Measurements from ENCODE around the gene MFSD2B. TPM values are rescaled to one million over a fixed set of nuclear protein-coding genes. Genes with fewer than 3 reads are reported as not detected.

Gene MFSD2B
- polyA plus RNA-seq, 1 experiment, result 0.10 TPM

- peaks cover 5% of the 10 kb centered on the region; the same call in 1 of the 2 replicates for H3K36me3 ChIP-seq (ENCODE audit: control insufficient read depth, insufficient read depth, low read length)
- H3K27me3 ChIP-seq (ENCODE audit: control insufficient read depth, insufficient read depth, low read length), result no peaks in the 10 kb centered on the region
- H3K4me3 ChIP-seq (ENCODE audit: low read depth, low read length), result no peak overlapping the region
- POLR2A ChIA-PET, result no interaction called here
- no peak for TF ChIP-seq CTCF (IDR thresholded peaks at IDR 0.05; ENCODE audit: insufficient read depth, low read depth, low read length)
- CTCF ChIA-PET, result interaction anchor here (0.7 to 1.9 kb wide), 3 partner anchors 11 to 273 kb away, joined by 3 to 7 read pairs (median 3); partner anchors contain the start of gene ATAD2B
- DNase-seq (ENCODE audit: low read depth), result no peak
Observed at GRCh38 chr2:24072259-24072658, 62.4 kb downstream of the MFSD2B start.

- CTCF ChIA-PET, result interaction anchor here (0.6 to 1.9 kb wide), 5 partner anchors 9 to 273 kb away, joined by 3 to 7 read pairs (median 3); partner anchors contain the start of gene ATAD2B
- POLR2A ChIA-PET, result no interaction called here
Observed at GRCh38 chr2:24073816-24074215, 63.9 kb downstream of the MFSD2B start.

GRCh38 chr2:24075259-24075658 is 65.4 kb downstream of the MFSD2B start:
- H3K27me3 ChIP-seq (ENCODE audit: control insufficient read depth, insufficient read depth, low read length), result no peaks in the 10 kb centered on the region
- peak overlapping the region; percentile 94 for H3K4me3 ChIP-seq (ENCODE audit: low read depth, low read length)
- peaks cover under 1% of the 10 kb centered on the region; the same call in 1 of the 2 replicates for H3K36me3 ChIP-seq (ENCODE audit: control insufficient read depth, insufficient read depth, low read length)
- CTCF ChIA-PET, result interaction anchor here (1.5 kb wide), 1 partner anchor 9 kb away, joined by 7 read pairs; the partner anchor contains the start of gene TP53I3
- no peak for TF ChIP-seq CTCF (IDR thresholded peaks at IDR 0.05; ENCODE audit: insufficient read depth, low read depth, low read length)
- no peak for DNase-seq (ENCODE audit: low read depth)
- POLR2A ChIA-PET, result interaction anchor here (0.9 kb wide), 1 partner anchor 9 kb away, joined by 3 read pairs; the partner anchor contains the start of gene TP53I3

More at GRCh38 chr2:24073816-24074215, 63.9 kb downstream of the MFSD2B start:
- Histone ChIP-seq H3K36me3 (ENCODE audit: control insufficient read depth, insufficient read depth, low read length) (peaks cover 4% of the 10 kb centered on the region; the same call in 1 of the 2 replicates), H3K27me3 (ENCODE audit: control insufficient read depth, insufficient read depth, low read length) (no peaks in the 10 kb centered on the region), H3K4me3 (ENCODE audit: low read depth, low read length) (no peak overlapping the region)
- DNase-seq (ENCODE audit: low read depth), result no peak
- TF ChIP-seq CTCF (IDR thresholded peaks at IDR 0.05; ENCODE audit: insufficient read depth, low read depth, low read length), result no peak

Small RNA genes lying within 50 kb of the gene (small RNA-seq; reads per million reads assigned to genes)
- gene RN7SL610P (ENCODE audit: insufficient read length, low read depth, low replicate concordance), result not detected
- gene RNU6-370P (ENCODE audit: insufficient read length, low read depth, low replicate concordance), result not detected

Other genes with a start within 250 kb of the MFSD2B start
- gene ATAD2B, start 83.0 kb upstream of the MFSD2B start, polyA plus RNA-seq (2011; rRNA removed), result 1.5 and 2.9 TPM in 2 replicates
- gene UBXN2A, start 69.6 kb upstream of the MFSD2B start, polyA plus RNA-seq (2011; rRNA removed), result 5.8 and 7.9 TPM in 2 replicates
- 10.9 and 12.8 TPM in 2 replicates for gene WDCP, start 37.3 kb downstream of the MFSD2B start, polyA plus RNA-seq (2011; rRNA removed)
- gene FKBP1B, start 39.7 kb downstream of the MFSD2B start, polyA plus RNA-seq (2011; rRNA removed), result 13.5 and 15.9 TPM in 2 replicates
- 107 and 199 TPM in 2 replicates for gene SF3B6, start 66.2 kb downstream of the MFSD2B start, polyA plus RNA-seq (2011; rRNA removed)
- 37.4 and 45.1 TPM in 2 replicates for gene TP53I3, start 74.7 kb downstream of the MFSD2B start, polyA plus RNA-seq (2011; rRNA removed)
- gene PFN4, start 113.2 kb downstream of the MFSD2B start, polyA plus RNA-seq (2011; rRNA removed), result 0.40 and 0.65 TPM in 2 replicates
- gene FAM228B, start 113.4 kb downstream of the MFSD2B start, polyA plus RNA-seq (2011; rRNA removed), result 4.2 and 7.6 TPM in 2 replicates
- gene FAM228A, start 165.0 kb downstream of the MFSD2B start, polyA plus RNA-seq (2011; rRNA removed), result 0.17 and 0.23 TPM in 2 replicates

All from BJ (cell line).